OCI-LY1 (cell line): Measurements from ENCODE around the gene POU2F1.

ENCODE experiments used
- EZH2 ChIP-seq: fragments of 200-600 bp; sonication (generic), shearing (Covaris generic); IDR thresholded peaks from 2 replicates; pipeline ENCODE4 v1.8.0; 2017; ENCODE audit warnings: borderline replicate concordance, mixed run types, mild to moderate bottlenecking, antibody characterized with exemption, low read length, moderate library complexity, mixed read lengths
- TF ChIP-seq, protein P1 (sequence below): fragments of 200-600 bp; sonication (generic), shearing (Covaris generic); IDR thresholded peaks from 2 replicates; pipeline ENCODE4 v1.5.1; 2017; ENCODE audit warnings: mild to moderate bottlenecking, antibody characterized with exemption, low read length, moderate library complexity, mixed read lengths

GRCh38 chr1:167435484-167435883 lies 214.8 kb downstream of the POU2F1 start:
- TF ChIP-seq, protein P1, sequence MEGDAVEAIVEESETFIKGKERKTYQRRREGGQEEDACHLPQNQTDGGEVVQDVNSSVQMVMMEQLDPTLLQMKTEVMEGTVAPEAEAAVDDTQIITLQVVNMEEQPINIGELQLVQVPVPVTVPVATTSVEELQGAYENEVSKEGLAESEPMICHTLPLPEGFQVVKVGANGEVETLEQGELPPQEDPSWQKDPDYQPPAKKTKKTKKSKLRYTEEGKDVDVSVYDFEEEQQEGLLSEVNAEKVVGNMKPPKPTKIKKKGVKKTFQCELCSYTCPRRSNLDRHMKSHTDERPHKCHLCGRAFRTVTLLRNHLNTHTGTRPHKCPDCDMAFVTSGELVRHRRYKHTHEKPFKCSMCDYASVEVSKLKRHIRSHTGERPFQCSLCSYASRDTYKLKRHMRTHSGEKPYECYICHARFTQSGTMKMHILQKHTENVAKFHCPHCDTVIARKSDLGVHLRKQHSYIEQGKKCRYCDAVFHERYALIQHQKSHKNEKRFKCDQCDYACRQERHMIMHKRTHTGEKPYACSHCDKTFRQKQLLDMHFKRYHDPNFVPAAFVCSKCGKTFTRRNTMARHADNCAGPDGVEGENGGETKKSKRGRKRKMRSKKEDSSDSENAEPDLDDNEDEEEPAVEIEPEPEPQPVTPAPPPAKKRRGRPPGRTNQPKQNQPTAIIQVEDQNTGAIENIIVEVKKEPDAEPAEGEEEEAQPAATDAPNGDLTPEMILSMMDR = no peak
- no peak for TF ChIP-seq EZH2
